Adrenal gland (tissue), 5 donors: ENCODE data around the gene ATXN3L.

Experiments
- POLR2A ChIP-seq, 2 donors: fragments of 450-650 bp; IDR thresholded peaks; one replicate each; pipeline ENCODE4 v1.6.1; 2017; ENCODE audit warnings: antibody characterized with exemption in 2 of 2, mild to moderate bottlenecking in 2 of 2, moderate library complexity in 1 of 2
- TF ChIP-seq, protein P1 (sequence below), 6 experiments: fragments of 450-650 bp in 4 of 6; fragments of 200-600 bp in 2 of 6; sonication (generic) in 1 of 6; IDR thresholded peaks; 1 replicate in 5 of 6; 2 replicates in 1 of 6; pipeline versions ENCODE4 v1.5.1 to v1.8.0; 2016 to 2021; ENCODE audit warnings: antibody characterized with exemption in 6 of 6, mild to moderate bottlenecking in 2 of 6, moderate library complexity in 1 of 6
- donor health status: DM: no; HTN: no; CAD: no.

DNA sequence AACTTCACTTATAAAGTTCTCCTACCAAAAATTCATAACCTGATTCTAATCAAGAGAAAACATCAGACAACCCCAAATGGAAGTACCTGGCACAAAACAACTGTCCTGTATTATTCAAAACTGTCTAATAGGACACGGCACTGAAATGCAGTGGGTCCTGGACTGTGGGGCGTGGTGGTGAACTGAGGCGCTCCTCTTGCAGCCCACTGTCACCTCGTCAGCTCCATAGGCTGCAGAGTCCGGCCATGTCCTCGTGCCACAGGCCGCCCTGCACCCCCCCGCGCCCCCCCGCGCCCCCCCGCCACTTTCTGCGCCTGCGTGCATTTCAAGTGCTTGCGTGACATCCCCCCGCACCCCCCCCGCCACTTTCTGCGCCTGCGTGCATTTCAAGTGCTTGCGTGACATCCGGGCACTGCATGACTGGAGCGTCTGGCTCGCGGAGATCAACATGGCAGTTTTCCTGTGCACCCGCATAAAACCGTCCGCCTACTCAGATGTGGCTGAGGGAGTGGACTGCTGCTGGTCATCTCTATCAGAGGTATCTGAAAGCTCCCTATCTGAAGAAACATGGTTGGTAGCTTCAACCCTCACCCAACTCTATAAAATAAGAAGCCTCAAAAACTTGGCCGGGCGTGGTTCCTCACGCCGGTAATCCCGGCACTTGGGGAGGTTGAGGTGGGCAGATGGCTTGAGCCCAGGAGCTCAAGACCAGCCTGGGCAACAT, 28.8 kb downstream of the ATXN3L start:
- no peak for TF ChIP-seq POLR2A (IDR thresholded peaks at IDR 0.05)
- TF ChIP-seq, protein P1, sequence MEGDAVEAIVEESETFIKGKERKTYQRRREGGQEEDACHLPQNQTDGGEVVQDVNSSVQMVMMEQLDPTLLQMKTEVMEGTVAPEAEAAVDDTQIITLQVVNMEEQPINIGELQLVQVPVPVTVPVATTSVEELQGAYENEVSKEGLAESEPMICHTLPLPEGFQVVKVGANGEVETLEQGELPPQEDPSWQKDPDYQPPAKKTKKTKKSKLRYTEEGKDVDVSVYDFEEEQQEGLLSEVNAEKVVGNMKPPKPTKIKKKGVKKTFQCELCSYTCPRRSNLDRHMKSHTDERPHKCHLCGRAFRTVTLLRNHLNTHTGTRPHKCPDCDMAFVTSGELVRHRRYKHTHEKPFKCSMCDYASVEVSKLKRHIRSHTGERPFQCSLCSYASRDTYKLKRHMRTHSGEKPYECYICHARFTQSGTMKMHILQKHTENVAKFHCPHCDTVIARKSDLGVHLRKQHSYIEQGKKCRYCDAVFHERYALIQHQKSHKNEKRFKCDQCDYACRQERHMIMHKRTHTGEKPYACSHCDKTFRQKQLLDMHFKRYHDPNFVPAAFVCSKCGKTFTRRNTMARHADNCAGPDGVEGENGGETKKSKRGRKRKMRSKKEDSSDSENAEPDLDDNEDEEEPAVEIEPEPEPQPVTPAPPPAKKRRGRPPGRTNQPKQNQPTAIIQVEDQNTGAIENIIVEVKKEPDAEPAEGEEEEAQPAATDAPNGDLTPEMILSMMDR (IDR thresholded peaks at IDR 0.05), result no peak
